RWPE2 (cell line): ENCODE data around the gene GMEB2.
A peak's percentile ranks its signal among the peaks of the same experiment; 100 is the strongest.

Experiments
- ATAC-seq: fragments of 200-7000 bp; cut with Tn5 transposase; 3 replicates; pipeline ENCODE4 v1.9.1; 2021; ENCODE audit warnings: low read depth
- DNase-seq: peaks from one replicate; pipeline ENCODE4 v3.0.0-alpha.2; 2020; ENCODE audit warnings: low spot score
- H3K27ac ChIP-seq: fragments of 450-650 bp; 2 replicates; pipeline ENCODE4 v1.5.1; 2017; ENCODE audit warnings: mild to moderate bottlenecking; ENCODE audit not compliant: poor library complexity, severe bottlenecking
- H3K27me3 ChIP-seq: fragments of 250-450 bp; sonication (Bioruptor Pico); 2 replicates; pipeline ENCODE4 v1.5.1; 2021; ENCODE audit warnings: mild to moderate bottlenecking, moderate library complexity; ENCODE audit not compliant: insufficient read depth, poor library complexity, severe bottlenecking
- H3K36me3 ChIP-seq: fragments of 250-450 bp; sonication (Bioruptor Pico); 2 replicates; pipeline ENCODE4 v1.5.1; 2020; ENCODE audit warnings: low read depth, mild to moderate bottlenecking, moderate library complexity
- H3K4me1 ChIP-seq: fragments of 250-450 bp; sonication (Bioruptor Pico); 2 replicates; pipeline ENCODE4 v1.5.1; 2021; ENCODE audit warnings: mild to moderate bottlenecking, moderate library complexity; ENCODE audit not compliant: insufficient read depth, poor library complexity, severe bottlenecking
- H3K4me3 ChIP-seq: fragments of 250-450 bp; sonication (Bioruptor Pico); 2 replicates; pipeline ENCODE4 v1.5.1; 2021; ENCODE audit warnings: mild to moderate bottlenecking, moderate library complexity; ENCODE audit not compliant: severe bottlenecking
- H3K9me3 ChIP-seq: fragments of 250-450 bp; sonication (Bioruptor Pico); 2 replicates; pipeline ENCODE4 v1.5.1; 2021; ENCODE audit warnings: mild to moderate bottlenecking, moderate library complexity; ENCODE audit not compliant: severe bottlenecking
- TF ChIP-seq, protein P1 (sequence below): fragments of 450-650 bp; IDR thresholded peaks from one replicate; pipeline ENCODE4 v1.5.1; 2017; ENCODE audit warnings: mild to moderate bottlenecking, moderate library complexity; ENCODE audit not compliant: poor library complexity, severe bottlenecking

GMEB2 gene

DNA sequence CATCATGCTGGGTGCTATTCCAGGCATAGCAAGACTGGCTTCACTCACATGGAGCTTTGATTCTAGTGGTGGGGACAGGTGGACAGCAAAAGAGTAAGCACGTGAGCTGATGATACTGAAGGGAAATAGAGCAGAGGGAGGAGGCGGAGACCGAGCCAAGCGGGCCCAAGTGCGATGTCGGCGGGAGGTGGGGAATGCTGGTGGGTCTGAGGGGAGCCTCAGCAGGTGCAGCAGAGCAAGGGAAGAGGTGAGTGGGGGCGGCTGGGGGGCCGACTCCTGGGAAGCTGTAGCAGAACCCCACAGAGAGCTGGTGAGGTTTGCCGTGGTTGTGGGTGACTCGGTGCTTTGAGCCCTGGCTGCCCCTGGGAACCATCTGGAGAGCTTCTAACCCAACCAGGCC lies 41.5 kb upstream of the GMEB2 start:
- Histone ChIP-seq H3K36me3 (peaks cover 86% of the 10 kb centered on the region), H3K4me3 (no peak overlapping the region), H3K27me3 (no peaks in the 10 kb centered on the region), H3K27ac (no peak overlapping the region), H3K9me3 (no peaks in the 10 kb centered on the region), H3K4me1 (no peaks in the 10 kb centered on the region)
- TF ChIP-seq, protein P1, sequence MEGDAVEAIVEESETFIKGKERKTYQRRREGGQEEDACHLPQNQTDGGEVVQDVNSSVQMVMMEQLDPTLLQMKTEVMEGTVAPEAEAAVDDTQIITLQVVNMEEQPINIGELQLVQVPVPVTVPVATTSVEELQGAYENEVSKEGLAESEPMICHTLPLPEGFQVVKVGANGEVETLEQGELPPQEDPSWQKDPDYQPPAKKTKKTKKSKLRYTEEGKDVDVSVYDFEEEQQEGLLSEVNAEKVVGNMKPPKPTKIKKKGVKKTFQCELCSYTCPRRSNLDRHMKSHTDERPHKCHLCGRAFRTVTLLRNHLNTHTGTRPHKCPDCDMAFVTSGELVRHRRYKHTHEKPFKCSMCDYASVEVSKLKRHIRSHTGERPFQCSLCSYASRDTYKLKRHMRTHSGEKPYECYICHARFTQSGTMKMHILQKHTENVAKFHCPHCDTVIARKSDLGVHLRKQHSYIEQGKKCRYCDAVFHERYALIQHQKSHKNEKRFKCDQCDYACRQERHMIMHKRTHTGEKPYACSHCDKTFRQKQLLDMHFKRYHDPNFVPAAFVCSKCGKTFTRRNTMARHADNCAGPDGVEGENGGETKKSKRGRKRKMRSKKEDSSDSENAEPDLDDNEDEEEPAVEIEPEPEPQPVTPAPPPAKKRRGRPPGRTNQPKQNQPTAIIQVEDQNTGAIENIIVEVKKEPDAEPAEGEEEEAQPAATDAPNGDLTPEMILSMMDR, result no peak
- ATAC-seq, result no peak
- DNase-seq, result no peak

DNA sequence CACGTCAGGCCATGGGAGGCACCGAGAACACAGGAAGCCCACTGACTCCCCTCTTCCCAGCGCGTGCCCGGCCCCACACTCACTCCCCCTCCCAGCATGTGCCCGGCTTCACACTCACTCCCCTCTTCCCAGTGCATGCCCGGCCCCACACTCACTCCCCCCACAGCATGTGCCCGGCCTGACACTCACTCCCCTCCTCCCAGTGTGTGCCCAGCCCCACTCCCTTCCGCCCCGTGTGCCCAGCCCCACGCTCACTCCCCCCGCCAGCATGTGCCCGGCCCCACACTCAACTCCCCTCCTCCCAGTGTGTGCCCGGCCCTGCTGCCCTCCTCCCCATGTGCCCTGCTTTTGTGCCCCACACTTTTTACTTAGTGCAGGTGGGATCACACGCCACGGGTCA lies 41.0 kb upstream of the GMEB2 start:
- Histone ChIP-seq H3K27me3 (no peaks in the 10 kb centered on the region), H3K9me3 (no peaks in the 10 kb centered on the region), H3K4me1 (no peaks in the 10 kb centered on the region), H3K4me3 (no peak overlapping the region), H3K36me3 (peaks cover 86% of the 10 kb centered on the region), H3K27ac (no peak overlapping the region)
- DNase-seq (no peak), ATAC-seq (no peak)
- TF ChIP-seq, protein P1, result no peak

DNA sequence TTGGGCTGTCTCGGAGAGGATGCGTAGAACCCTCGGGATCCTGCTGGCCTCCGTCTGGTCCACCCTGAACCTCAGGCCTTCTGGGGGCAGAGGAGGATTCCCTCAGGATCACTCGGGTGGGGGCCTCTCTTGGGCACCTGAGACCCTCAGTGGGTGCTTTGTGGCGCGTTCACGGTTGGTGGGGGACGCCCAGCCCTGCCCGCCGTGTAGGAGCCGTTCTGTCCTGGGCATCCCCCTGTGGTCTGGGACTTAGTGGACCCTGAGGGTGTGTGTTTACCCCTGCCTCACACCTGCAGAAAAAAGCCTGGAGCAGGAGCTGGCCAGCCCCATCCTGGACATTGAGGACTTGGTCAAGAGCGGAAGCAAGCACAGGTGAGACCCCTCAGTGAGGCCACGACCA lies 38.8 kb upstream of the GMEB2 start:
- Histone ChIP-seq H3K27me3 (no peaks in the 10 kb centered on the region), H3K36me3 (peaks cover 86% of the 10 kb centered on the region), H3K4me1 (no peaks in the 10 kb centered on the region), H3K4me3 (no peak overlapping the region), H3K27ac (no peak overlapping the region), H3K9me3 (no peaks in the 10 kb centered on the region)
- ATAC-seq (no peak), DNase-seq (no peak)
- TF ChIP-seq, protein P1, result no peak

DNA sequence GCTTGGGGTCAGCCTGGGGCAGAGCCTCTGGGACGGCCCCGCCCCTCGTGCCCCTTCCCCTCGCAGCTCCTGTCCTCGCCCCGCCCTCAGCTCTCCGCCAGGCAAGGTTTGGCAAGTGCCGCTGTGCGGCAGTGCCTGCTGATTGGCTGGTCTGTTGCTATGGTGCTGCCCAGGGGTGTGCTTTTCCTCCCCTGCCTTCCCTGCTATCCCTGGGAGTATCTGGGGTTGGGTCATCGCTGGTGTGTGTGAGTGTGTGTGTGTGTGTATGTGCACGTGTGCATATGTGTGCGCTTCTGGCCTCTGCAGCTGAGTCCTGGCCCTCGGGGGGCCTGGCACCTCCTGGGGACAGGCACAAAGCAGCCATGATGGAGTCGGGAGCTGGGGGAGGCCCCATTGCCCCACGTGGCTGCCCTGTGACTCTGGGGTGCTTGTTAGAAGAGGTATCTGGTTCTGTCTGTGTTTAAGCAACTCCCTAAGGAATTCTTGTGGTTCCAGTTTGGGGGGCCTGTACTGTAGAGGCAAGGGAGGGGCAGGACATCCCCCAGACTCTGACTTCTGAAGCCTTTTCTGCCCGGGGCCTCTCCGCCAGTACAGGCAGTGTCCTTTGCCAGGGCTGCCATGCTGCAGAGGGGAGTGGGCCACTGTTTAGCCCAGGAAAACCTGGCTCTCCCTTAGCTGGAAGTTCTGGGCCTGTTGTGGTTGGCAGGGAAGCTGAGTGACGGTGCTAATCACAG lies 38.1 kb upstream of the GMEB2 start:
- Histone ChIP-seq H3K36me3 (peaks cover 93% of the 10 kb centered on the region), H3K4me3 (no peak overlapping the region), H3K9me3 (no peaks in the 10 kb centered on the region), H3K4me1 (no peaks in the 10 kb centered on the region), H3K27me3 (no peaks in the 10 kb centered on the region), H3K27ac (no peak overlapping the region)
- ATAC-seq (peak; percentile 32; the same call in 2 of the 3 replicates), DNase-seq (no peak)
- TF ChIP-seq, protein P1, result no peak

DNA sequence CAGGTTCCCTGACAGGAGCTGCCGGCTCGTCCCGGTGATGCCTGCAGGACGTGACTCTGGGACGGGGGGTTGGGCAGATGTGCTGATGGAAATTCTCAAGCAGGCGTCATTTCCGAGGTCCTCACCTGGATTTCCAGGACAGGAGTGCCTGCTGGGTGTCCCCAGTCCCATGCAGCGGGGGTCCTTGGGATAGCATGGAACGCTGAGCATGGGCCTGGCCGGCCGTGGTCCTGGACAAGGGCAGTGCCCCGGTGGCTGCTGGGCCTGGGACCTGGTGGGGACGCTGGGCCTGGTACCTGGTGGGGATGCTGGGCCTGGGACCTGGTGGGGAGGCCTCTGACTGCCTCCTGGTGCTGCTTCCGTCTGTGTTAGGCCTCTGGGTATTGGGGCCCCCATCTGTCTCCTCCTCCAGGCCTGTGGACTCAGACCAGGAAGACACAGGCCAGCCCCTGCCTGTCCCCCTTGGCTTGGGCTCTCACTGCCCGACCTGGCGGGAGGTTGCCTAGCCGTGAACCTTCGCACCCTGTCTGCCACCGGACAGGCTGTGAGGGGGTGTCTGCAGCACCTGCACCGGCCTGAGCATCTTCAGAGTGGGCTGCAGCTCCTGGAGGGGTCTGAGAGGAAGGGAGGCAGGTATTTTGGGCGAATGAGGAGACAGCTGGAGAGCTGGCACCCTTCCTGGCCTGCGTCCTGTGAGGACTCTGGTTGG lies 37.4 kb upstream of the GMEB2 start:
- H3K27ac ChIP-seq, result no peak overlapping the region
- no peak overlapping the region for H3K4me3 ChIP-seq
- TF ChIP-seq, protein P1, result no peak
- H3K27me3 ChIP-seq, result no peaks in the 10 kb centered on the region
- no peak; the same call in 2 of the 3 replicates for ATAC-seq
- H3K9me3 ChIP-seq, result no peaks in the 10 kb centered on the region
- peaks cover 96% of the 10 kb centered on the region for H3K36me3 ChIP-seq
- DNase-seq, result no peak
- H3K4me1 ChIP-seq, result no peaks in the 10 kb centered on the region
